GM21367 (cell line): ENCODE measurements around the gene FHOD3.

ENCODE experiments used
- ATAC-seq: cut with Tn5 transposase; IDR thresholded peaks from one replicate; pipeline ENCODE4 v1.9.1; 2021; ENCODE audit not compliant: unreplicated experiment

The FHOD3 gene

GRCh38 chr18:36680042-36680441 lies 382.5 kb downstream of the FHOD3 start:
- no peak for ATAC-seq

DNA sequence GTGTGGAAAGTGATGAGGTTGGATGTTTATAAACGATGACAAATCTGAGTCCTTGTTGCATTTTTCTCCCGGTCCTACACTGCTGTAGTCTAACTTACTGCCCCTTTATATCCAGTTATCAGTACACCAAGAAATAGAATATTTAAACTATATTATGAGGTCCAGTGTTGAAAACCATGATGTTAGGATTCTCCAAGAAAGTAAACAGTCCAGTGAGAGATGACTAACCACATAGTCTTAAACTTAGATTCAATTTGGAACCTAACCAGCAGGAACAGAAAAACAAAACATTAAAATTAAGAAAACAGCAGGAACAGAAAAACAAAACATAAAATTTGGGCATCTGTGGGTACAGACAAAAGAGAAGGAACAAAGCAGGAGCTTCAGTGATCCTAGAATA lies 388.1 kb downstream of the FHOD3 start:
- ATAC-seq, result no peak

DNA sequence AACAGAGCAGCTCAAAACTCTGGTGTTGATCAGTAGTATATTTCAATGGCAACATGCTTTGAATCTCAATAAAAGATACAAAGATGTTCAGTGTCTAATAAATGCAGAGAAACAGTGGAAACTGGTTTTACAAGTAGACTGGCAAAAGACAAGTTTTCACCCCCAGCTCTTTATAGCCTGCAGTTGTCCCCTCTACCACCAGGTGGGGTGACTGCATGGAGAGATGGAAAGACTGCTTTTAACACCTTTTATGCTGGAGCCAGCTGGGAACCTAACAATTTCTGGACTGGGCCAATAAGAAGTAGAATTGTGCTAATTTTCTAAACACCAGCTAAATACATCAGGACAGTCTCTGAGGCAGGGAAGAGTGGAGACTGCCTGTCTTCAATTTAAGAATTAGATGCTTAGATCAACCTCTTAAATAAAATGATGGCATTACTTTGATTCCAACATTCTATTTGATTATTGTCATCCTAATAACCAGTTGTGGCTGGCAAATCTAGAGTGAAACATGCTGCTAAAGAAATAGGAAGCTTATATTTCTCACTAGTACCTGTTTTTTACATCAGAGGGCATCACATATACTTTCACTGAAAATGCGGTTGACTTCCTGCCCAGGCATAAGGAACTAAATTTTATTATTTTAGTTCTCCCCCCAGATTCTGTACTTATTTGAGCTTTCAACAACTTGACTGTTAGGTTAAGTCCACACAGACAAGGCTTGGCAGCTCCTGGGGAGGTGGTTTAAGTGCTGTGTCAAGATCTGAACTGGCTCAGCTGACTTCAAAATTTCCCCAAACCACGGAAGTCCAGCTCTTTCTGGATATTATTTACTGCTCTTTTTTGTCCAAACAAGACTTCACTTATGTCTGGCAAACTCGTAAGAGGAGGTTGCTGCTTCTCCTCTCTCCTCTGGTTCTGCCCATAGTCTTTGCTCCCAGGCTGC lies 390.8 kb downstream of the FHOD3 start:
- peak; percentile 71 for ATAC-seq

DNA sequence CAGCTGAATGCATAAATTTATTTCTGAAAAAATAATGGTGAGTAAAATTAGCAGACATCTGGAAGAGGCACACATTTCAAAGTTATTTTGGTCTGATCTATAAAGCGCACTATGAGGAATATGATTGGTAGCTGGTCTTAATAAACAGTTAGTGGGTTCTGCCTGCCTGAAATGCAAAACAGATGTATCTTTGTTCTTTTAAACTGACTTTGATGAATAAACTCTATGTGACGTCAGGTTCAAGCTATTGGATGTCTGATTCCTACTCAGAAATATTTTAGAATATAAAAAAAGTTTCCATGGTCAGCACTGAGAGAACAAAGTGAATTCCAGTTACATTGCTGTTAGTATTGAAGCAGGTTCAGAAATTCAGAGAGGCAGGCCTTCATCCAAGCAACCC lies 394.9 kb downstream of the FHOD3 start:
- ATAC-seq, result no peak

GRCh38 chr18:36692921-36693332 lies 395.4 kb downstream of the FHOD3 start:
- no peak for ATAC-seq

DNA sequence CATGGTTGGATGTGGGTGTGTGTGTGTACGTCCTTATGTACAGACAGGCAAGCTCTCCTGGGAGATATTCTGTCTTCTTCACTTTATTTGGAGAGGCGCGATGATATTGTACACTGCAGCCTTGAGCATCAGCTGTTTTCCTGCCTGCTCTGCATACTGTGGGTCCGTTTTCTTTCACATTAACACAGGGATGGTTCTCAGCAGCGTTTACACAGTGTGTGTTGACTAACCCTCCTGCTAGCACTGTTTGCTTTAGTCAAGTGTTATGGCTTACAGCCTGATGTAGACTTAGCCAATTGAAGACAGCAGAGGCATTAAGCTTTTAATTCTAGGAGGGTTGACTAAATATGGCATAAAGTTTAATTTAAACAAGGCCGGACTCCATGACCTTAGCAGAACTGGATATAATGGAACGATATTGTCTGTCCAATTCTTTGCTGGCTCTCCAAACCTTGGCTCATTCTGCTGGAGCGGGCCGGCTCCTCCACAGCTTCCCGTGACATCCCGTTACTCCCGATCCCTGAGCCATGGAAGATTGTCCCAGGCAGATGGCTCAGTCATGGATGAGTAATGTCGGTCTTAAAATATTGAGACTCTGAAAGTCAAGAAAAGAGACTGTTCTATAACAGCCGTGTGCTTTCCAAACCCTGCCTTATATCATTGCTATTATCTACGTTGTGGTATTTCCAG lies 396.6 kb downstream of the FHOD3 start:
- no peak for ATAC-seq

DNA sequence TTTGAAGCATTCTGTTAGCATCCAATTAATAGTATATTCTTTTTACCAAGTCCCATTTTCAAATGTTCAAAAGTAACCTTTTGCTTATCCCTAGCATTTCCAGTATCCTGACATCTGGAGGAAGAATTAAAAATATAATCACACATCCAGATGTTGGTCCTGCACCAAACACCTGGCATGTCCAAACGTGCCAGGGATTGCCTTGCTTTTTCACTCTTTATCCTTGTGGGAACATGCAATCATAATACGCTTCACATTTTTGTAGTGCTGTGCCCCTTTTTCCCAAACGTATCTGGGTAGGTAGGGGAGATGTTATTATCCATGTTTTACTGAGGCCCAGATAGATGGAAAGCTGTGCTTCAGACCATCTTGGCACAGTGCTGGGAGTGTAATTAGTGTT lies 398.3 kb downstream of the FHOD3 start:
- no peak for ATAC-seq

GRCh38 chr18:36697905-36698304 lies 400.4 kb downstream of the FHOD3 start:
- no peak for ATAC-seq

GRCh38 chr18:36700955-36701354 lies 403.4 kb downstream of the FHOD3 start:
- ATAC-seq, result no peak

DNA sequence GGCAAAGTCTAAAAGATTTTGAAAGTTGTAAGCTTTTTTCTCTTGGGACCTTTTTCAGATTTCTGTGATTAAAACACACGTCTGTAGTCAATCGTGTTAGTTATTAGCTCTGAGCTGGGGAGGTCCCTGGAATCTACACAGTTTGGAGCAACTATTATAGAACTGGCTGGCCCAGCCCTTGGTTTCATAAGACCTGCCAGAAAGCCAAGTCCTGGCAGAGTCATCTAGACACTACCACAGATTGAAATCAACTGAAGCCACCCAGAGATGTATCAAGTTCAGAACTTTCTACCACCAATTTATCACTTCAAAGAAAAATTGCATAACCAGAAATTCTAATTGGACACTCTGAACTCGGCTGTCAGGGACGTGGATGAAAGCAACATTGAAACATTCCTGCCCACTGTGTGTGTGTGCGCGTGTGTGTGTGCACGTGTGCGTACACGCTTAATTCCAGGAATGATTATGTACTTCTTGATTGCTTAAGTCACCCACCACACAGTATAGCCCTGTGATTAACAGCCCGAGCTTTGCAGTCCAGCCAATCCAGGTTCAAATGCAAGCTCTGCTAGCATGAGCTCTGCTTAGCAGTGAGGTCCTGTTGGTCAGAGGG lies 405.0 kb downstream of the FHOD3 start:
- ATAC-seq, result no peak

- no peak for ATAC-seq
Measured at GRCh38 chr18:36704156-36704555, 406.6 kb downstream of the FHOD3 start.

DNA sequence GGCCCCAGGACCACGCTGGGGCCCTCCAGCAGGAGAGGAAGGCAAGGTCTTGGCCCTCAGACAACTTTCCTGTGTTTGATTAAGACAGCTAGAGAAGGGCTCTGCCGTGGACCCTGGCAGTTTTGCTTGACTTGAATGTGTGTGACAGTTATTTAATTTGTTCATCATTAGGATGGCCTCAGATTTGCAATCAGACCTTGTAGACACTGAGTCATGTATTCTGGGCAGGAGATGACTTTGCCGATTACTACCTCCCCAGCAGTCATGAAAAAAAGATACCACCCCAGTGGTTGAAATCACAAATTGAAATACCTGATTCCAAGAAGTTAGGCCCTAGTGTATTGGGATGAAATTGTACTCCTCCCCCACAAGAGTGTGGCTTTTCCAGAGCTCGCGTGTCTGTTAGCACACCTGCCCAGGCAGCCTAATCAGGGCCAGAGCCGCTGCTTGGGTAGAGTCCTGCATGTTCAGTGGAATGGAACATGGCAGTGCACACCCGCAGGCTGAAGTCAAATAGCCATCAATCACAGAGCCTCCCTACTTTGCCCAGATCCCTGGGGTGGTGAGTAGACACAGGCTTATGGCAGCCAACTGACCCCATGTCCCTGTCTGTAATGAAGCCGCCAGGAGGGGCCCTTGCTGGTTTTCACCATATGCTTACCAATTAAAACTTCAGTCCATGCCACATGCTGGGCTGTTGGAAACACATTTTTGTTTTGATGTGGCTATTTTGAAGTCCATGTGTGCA lies 408.8 kb downstream of the FHOD3 start:
- no peak for ATAC-seq

DNA sequence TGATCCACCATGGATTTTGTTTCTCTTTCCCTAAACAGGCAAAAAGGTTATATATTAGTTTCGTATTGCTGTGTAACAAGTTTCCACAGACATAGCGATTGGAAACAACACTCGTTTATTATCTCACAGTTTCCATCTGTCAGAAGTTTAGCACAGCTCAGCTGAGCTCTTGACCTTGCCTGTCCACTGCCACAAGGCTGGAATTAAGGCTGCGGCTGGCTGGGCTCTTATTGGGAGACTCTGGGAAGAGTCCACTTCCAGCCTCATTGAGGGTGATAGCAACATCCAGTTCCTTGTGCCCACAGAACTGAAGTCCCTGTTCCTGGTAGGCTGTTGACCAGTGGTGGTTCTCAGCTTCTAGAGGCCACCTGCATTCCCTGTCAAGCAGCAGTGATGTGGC lies 410.9 kb downstream of the FHOD3 start:
- no peak for ATAC-seq

- ATAC-seq, result no peak
Measured at GRCh38 chr18:36709315-36709714, 411.8 kb downstream of the FHOD3 start.

DNA sequence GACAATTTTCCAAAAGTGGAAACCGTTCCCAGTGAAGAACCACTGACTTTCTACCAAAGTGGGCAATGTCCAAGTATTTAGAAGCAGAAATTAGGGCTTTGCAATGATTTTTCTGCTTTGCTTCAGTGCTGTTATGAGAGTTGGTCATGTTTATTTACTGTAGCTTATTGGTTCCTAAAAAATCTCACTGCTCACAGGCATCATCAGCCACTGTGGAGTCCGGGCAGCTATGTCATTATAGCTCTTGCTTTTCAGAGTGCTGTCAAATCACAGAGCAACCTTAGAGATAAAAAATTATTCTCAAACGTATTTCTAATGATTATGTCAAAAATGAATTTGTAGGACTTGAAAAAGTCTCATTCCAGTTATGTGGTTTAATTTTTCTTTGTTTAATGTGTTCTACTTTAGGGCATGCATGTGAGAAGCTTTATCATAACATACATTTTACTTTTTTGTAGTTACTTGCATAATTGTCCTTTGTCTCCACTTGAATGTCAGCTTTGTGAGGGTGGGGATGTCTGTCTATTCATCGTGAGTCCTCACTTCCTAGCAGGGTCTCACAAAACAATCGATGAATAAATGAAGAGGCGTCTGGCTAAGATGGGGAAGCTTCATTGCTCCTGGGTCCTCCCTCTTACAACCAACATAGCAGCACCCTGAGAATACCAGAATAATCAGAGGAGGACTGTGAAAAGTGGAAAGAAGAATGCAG lies 413.7 kb downstream of the FHOD3 start:
- ATAC-seq, result no peak

DNA sequence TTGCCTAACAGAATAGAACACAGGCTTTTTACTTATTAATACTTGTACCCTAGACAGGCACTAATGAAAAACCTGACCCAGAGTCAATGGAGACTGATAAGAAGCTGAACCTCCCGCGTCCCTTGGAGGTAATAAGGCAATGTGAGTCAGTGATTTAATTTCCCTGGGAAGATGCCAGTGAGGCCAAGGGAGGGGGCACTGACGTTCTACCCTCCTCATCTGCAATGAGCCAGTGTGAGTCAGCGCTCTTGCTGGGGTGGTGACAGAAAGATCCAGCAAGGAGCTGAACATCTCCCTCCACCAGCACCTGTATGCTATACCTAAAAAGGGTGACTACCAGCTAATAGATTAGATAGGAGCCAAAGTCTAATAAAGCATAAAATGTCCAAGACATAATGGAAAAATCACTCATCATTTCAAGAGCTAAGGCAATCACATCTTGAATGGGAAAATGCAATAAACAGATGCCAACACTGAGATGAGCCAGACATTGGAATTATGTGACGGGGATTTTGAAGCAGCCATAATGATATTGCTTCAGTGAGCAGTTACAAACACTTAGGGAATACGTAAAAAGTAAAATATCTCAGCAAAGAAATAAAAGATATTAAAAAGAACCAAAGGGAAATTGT lies 414.4 kb downstream of the FHOD3 start:
- no peak for ATAC-seq

DNA sequence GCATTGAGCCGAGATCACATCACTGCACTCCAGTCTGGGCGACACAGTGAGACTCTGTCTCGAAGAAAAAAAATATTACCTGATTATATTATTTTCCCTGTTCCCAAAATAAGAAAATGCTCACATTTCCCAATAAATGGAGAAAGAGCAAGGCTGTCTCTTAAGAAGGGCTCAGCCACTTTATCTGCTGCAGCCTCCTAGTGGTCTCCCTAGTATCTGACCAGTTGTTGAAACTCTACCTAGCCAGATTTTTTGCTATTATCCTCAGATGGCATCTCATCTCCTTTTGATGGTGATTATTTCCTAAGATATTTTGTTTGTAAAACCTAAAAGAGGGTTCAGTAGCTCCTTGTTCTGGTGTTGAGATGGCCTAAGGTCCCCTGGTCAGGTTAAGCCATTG lies 417.0 kb downstream of the FHOD3 start:
- ATAC-seq, result no peak

GRCh38 chr18:36717422-36718110 lies 420.1 kb downstream of the FHOD3 start:
- ATAC-seq, result no peak

DNA sequence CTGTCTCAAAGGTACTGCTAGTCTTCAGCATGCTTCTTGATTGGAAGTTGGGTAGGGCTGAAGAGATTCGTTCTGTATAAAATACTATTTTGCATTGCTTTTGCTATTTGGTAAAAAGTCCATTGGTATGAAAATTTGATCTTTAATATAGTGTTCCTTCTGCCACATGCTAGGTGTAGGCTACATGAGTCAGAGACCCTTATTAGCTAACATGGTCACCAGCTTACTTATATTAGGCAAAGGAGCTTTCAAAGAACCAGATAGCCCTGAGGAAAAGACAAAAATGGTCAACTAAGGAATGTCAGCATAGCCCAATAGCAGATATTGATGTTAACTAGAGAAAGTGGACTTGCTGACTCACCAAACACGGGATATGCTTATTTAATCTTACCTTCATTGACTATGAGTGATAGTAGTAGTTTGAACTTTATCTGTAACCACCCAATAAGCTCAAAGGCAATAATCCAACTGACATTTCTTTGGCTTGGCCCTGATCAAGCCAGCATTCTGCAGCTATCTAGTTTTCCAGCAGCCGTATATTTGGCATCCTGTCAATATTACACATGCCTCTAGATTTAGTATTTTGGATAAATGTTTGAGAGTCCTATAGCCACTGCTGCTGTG lies 421.3 kb downstream of the FHOD3 start:
- no peak for ATAC-seq
